ENCODE measurements around the gene HOMER3. TPM values are rescaled to one million over a fixed set of nuclear protein-coding genes. Genes with fewer than 3 reads are reported as not detected.

Gene HOMER3
- total and polyA plus RNA-seq, 9 of the 15 experiments (the other 6 are each of a cell fraction or from before 2014, with no cell fraction given): 1.3 to 5.1 (median 3.7) TPM; not detected in 2

GRCh38 chr19:18883526-18884304 lies 57.3 kb downstream of the HOMER3 start (continued):
- TF ChIP-seq MNT (conservative IDR thresholded peaks at IDR 0.05): peak in 1 of 2 experiments; percentile 60; a peak in 2 of 4 replicates
- no peak for TF ChIP-seq RBM22 (IDR thresholded peaks at IDR 0.05; ENCODE audit: low read depth, low read length, poor library complexity, severe bottlenecking)
- TF ChIP-seq PHB2 (IDR thresholded peaks at IDR 0.05; ENCODE audit: low read depth): no peak
- no peak for TF ChIP-seq RFX5 (IDR thresholded peaks at IDR 0.05; ENCODE audit: low read depth, low read length)
- TF ChIP-seq SNIP1 (IDR thresholded peaks at IDR 0.05; ENCODE audit: low read depth): no peak
- TF ChIP-seq ZNF766 (CRISPR knock-in tag; conservative IDR thresholded peaks at IDR 0.05): no peak
- TF ChIP-seq ATF1 (CRISPR knock-in tag; IDR thresholded peaks at IDR 0.05): no peak
- TF ChIP-seq ATF1 (tag; IDR thresholded peaks at IDR 0.05): no peak
- no peak for TF ChIP-seq CBX8 (IDR thresholded peaks at IDR 0.05; ENCODE audit: borderline replicate concordance, extremely low read depth, low read depth, low read length, poor library complexity, severe bottlenecking)
- TF ChIP-seq RBFOX2 (IDR thresholded peaks at IDR 0.05; ENCODE audit: low read depth, low read length): 0 out of 2 replicates have a peak, but pooled peaks have one; percentile 17
- no peak for TF ChIP-seq MCM7 (IDR thresholded peaks at IDR 0.05)
- no peak for TF ChIP-seq TSC22D4 (tag; IDR thresholded peaks at IDR 0.05)
- no peak for TF ChIP-seq POLR2A (conservative IDR thresholded peaks at IDR 0.05)
- TF ChIP-seq ZNF280B (CRISPR knock-in tag; IDR thresholded peaks at IDR 0.05): no peak
- no peak for TF ChIP-seq MTF1 (CRISPR knock-in tag; IDR thresholded peaks at IDR 0.05; ENCODE audit: borderline replicate concordance)
- no peak for TF ChIP-seq RBM15 (IDR thresholded peaks at IDR 0.05; ENCODE audit: insufficient read depth, low read length)
